ENCODE data around the gene TUBA3E.

- TF ChIP-seq, protein P1, sequence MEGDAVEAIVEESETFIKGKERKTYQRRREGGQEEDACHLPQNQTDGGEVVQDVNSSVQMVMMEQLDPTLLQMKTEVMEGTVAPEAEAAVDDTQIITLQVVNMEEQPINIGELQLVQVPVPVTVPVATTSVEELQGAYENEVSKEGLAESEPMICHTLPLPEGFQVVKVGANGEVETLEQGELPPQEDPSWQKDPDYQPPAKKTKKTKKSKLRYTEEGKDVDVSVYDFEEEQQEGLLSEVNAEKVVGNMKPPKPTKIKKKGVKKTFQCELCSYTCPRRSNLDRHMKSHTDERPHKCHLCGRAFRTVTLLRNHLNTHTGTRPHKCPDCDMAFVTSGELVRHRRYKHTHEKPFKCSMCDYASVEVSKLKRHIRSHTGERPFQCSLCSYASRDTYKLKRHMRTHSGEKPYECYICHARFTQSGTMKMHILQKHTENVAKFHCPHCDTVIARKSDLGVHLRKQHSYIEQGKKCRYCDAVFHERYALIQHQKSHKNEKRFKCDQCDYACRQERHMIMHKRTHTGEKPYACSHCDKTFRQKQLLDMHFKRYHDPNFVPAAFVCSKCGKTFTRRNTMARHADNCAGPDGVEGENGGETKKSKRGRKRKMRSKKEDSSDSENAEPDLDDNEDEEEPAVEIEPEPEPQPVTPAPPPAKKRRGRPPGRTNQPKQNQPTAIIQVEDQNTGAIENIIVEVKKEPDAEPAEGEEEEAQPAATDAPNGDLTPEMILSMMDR (conservative IDR thresholded peaks at IDR 0.05 in 1 of 2, IDR thresholded peaks at IDR 0.05 in 1 of 2; ENCODE audit: low read depth in 1 of 2, low read length in 2 of 2): no peak
- TF ChIP-seq EZH2 (IDR thresholded peaks at IDR 0.05; ENCODE audit: low read length, missing control alignments): no peak
Observed at GRCh38 chr2:130181325-130181879, 16.8 kb downstream of the TUBA3E start, which contains the start of gene SMPD4.

Measured in fibroblast of lung (primary cell).